Right ventricle myocardium superior (tissue), 1 donor: ENCODE data around the gene COL23A1. TPM values are rescaled to one million over a fixed set of nuclear protein-coding genes. Genes with fewer than 3 reads are reported as not detected.
"Not testable (repeated sequence)": the region's sequence is repeated elsewhere in the genome, so short reads cannot be mapped to it uniquely, and the experiment has no call there.

Source experiments
- ATAC-seq: fragments of 200-7000 bp; cut with Tn5 transposase; one replicate; pipeline ENCODE4 v1.9.1; 2020; ENCODE audit warnings: mild to moderate bottlenecking; ENCODE audit not compliant: poor library complexity
- DNase-seq: peaks from one replicate; pipeline ENCODE4 v3.0.0-alpha.2; 2020
- intact Hi-C: fragments of 100-400 bp; cut with DNase I; formaldehyde crosslinking; loops from one replicate; pipeline ENCODE4 v1.11.2; 2022
- total RNA-seq: library from RNA; stranded (reverse); fragmentation: NEBNext Ultra II Directional; extraction: Animal tissue kit (Norgen Biotek cat#: 25700); gene quantifications from one replicate; pipeline ENCODE4 v1.2.1, GENCODE V29; 2021
- donor health status: DM: no; HTN: yes; CAD: no; lungs with severe emphysema.

The COL23A1 gene
- total RNA-seq, 1 donor from 2014 or later = 18.8 TPM

DNA sequence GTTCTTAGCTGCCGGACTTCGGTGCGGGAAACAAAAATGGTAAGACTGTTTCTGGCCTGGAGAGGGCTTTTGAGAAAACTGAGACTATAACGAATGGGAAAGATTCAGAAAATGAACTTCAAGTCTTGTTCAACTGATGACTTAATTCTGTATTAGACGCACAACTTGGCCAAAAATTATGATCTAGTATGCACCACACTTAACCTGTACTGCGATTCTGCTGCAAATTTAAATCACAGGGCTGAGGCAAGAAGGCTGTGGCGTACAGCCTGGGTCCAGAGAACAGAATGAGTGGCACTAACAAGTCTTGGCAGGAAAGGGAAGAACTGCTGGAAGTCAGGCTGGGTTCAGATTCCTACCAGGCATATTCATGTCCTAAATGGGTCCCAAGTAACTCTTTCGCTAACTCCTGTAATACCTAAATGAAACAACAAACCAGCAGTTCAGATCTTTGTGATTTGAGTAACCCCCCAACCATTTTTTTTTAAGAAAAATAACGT, 781 bp upstream of the COL23A1 start:
- ATAC-seq (peak; percentile 64), DNase-seq (no peak)
- intact Hi-C loops = loop anchor here (2.0 kb wide), 1 partner anchor 310 kb away; no protein-coding TSS in a partner anchor

DNA sequence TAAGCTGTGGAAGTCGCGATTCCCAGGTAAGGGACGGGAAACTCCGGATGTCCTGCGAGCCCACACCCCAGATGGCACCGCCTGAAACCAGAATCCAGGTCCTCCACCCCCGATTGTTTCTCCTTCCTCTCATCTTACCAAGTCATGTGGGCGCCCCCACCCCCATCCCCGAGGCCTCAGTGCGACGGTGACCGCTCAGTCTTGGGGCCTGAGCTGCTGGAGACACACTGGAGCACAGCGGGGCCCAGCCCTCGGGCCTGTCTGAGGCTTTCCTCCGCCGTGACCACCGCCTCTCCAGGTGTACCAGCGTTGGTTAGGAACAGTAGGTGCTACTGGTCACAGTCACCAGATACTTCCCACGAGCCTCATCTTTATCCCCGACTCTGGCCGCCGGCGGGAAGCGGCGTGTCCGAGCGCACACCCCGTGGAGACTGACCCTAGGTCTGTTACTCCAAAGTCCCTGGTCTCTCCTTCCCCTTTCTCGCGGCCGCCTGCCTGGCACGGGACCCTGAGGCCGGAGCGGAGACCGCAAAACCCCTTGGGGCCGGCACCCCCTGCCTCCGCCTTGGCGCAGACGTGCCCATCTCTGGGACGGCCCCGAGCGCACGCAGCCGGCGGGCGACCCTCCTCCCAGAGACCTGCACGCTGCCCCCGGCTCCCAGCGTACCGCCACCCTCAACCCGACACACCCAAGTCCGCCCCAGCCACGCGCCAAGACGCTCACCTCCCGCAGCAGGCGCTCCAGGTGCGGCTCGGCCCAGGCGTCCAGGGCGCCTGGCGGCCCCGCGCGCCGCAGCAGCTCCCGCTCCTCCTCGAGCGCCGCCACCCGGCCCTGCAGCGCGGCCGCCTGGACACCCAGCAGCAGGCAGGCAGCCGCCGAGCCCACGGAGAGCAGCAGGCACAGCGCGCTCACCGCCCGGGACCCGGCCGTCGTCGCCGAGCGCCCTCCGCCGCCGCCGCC, 733 bp downstream of the COL23A1 start:
- intact Hi-C loops = loop anchor here (2.0 kb wide), 1 partner anchor 309 kb away; no protein-coding TSS in a partner anchor
- DNase-seq (peak; percentile 66), ATAC-seq (peak; percentile 46)

DNA sequence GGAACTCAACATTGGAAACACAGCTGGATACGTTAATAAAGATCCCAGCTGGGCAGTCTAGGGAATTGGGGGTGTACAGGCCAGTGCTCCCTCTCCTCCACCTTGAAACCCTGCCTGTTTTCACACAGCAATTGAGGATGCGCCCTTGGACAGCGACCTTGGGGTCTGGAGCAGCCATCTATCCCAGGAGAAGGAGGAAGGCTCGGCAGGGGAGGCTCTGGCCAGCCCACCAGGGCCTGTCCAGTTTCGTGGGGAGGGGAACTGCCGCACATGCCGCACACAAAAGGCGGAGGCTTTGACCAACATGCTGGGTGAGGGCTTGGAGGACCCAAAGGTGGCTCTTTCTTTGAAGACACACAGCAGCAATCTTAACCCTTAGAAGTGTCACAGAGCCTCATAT, 1.4 kb downstream of the COL23A1 start:
- no peak for DNase-seq
- no peak for ATAC-seq
- intact Hi-C loops = no loop called here

DNA sequence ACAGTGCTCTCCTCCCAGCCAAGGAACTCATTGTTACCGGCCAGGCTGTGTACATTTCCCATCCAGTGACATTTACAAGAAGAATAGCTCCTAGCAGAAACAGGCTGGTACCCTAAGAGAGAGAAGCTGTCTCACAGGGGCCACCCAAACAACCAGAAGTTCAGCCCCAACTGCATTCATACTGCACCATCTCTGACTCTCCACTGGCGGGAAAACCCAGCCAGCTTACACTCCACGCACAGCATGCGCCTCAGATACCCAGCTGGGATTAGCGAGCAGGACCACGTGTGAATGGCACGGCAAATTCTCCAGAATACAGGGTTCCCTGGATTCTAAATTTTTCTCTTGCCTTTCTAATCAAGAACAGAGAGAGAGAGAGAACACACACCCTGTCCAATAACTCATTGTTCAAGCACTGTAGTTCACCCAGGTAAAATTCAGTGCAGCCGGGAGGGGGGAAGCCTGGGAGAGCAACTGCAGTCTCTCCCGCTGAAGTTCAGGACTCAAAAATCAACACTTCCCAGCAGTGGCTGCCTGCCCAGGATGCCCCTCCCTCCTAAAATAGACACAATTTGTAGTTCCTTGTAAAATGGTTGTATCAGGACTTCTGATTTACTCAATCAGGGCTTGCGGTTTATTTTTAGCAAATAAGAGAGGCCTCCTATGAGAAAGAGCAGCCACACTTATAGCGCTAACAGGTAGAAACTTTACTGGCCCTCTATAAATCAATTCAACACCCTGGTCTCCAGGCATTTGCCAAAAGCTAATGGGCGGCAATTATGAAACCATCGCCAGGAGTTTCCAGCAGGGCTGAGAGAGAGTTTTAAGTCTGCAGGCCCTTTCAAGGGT, 2.2 kb downstream of the COL23A1 start:
- intact Hi-C loops = no loop called here
- ATAC-seq = no peak
- no peak for DNase-seq

DNA sequence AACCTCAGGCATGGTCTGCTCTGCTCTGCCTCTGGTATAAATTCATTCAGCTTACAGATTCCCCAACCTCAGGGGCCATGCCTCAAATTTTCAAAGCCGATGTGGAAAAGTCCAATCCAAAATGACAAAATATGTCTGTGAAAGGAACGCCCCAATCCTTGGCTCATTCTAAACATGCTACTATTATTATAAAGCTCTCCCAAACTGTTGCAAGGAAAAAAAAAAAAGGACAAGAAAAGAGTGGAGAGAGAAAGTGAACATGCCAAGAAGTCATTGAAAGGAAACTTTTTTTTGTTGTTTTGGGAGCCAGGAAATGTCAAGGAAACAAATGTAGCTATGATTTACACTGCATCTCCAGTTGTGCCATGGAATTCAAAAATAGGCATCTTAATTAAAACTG, 3.8 kb downstream of the COL23A1 start:
- DNase-seq = no peak
- ATAC-seq = no peak
- intact Hi-C loops = no loop called here

DNA sequence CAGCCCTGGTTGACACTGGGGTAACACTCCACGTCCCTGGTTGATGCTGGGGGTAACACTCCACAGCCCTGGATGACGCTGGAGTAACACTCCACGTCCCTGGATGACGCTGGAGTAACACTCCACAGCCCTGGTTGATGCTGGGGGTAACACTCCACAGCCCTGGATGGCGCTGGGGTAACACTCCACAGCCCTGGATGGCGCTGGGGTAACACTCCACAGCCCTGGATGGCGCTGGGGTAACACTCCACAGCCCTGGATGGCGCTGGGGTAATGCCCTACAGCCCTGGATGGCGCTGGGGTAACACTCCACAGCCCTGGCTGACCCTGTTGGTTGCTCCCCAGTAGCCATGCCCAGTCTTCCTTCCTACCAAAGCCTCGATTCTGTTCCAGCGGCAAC, 4.8 kb downstream of the COL23A1 start:
- ATAC-seq (peak; percentile 73), DNase-seq (peak; percentile 70)
- intact Hi-C loops = not testable (repeated sequence)

DNA sequence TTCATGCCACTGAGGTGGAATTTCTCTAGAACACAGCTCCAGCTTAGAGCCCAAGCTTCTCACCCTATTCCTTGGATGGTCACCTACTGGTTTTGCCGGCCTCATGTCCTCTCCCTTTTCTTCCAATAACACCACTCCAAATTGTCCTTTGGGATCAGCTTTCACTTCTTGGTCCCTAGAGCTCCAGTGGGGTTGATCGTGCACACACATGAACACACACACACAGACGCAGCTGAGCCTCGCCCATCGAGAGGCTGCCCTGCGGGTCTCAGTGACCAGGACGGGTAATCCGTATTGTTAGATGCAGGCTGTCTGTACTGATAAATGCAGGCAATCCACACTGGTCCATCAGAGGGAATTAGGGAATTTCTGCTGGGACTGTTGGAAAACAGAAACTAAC, 6.9 kb downstream of the COL23A1 start:
- DNase-seq (no peak), ATAC-seq (no peak)
- intact Hi-C loops = no loop called here

DNA sequence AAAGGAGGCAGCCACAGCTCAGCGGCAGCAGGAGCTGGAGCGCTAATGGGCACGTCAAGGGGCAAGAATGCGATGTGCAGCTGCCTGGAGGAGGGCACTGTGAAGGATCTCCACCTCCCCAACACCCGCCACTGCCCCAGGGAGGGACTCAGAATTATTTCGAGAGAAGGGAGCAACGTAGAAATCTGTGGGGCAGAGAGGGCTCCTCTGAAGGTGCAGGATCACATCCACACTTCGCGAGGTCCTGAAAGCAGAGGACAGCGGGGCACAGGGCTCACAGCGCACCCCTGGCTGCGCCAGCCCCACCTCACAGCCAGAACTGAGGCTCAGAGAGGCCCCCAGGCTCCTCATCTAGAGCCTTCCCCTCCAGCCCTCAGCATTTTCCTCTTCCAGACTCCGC, 7.9 kb downstream of the COL23A1 start:
- intact Hi-C loops = no loop called here

DNA sequence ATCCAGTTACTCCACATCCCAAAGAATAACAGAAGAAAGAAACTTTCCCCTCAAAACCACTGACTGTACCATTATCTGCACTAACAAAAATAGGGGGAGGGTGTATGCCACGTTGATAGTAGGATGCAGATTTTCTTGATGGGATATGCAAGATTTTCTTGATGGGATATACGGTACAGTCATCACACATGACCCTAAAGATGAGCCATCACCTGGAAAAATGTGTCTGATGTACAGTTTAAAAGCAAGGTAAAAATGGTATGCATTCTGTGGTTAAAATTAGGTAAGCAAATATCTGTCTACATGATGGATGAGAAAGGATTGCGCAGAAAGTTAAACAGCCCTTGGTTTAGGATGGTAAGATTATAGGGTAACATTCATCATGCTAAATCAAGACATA, 8.6 kb downstream of the COL23A1 start:
- DNase-seq = no peak
- intact Hi-C loops = no loop called here
- ATAC-seq = no peak

More for the DNA sequence above, 7.9 kb downstream of the COL23A1 start:
- DNase-seq (no peak), ATAC-seq (no peak)

DNA sequence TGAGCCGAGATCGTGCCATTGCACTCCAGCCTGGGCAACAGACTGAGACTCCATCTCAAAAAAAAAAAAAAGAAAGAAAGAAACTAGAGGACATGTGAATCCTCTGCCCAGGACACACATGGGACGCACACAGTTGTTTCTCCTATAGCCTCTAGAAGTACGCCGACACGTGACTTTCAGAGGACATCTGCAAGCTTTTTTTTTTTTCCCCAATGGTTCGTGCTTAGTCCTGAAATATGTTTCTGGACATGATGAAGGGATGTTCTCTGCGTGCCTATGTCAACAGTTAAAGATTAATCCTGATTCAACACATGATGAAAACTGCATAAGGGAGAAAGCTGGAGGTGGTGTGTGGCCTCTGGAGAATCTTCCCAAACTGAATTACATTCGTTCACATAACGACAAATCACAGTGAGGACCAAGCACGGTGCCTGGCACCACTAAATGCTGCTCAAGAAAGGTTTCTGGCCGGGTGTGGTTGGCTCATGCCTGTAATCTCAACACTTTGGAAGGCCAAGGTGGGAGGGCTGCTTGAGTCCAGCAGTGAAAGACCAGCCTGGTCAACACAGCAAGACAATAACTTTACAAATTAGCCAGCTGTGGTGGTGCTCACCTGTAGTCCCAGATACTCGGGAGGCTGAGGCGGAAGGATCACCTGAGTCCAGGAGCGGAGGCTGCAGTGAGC, 9.8 kb downstream of the COL23A1 start:
- no peak for DNase-seq
- no peak for ATAC-seq
- intact Hi-C loops = no loop called here

DNA sequence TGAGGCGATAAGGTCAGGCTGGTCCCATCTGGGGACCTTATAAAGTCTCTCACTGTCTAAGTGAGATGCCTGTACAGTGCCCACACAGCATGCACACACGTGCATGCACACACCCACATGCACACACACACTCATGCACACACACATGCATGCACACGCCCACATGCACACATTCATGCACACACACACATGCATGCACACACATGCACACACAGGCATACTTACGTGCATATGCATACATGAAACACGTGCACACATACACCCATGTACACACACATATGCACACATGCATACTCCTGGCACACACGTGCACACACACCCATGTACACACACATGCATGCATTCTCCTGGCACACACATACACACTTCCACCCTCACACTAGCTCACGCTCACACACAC, 12.2 kb downstream of the COL23A1 start:
- DNase-seq (no peak), ATAC-seq (no peak)
- intact Hi-C loops = no loop called here

DNA sequence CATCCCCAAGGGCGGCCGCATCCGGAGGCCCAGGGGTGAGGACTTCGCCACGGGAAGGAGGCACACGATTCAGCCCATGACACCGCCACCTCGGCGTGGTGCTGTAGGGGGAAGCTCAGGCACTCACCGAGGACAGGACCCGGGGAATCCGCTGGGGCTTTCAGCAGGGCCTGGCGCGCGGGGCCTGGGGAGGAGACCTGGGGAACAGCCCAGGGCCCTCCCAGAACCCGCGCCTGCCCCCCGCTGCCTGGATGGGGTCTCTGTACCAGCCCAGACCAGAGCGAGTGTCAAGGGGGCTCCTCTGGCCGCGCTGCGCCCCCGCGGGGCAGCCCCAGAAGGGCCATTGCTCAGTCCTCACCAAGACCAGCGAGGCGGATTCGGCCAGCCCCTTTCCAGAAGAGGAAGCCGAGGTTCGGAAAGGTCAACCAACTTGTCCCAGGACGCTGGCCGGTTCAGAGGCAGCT, 12.8 kb downstream of the COL23A1 start:
- DNase-seq (no peak), ATAC-seq (no peak)
- intact Hi-C loops = no loop called here

DNA sequence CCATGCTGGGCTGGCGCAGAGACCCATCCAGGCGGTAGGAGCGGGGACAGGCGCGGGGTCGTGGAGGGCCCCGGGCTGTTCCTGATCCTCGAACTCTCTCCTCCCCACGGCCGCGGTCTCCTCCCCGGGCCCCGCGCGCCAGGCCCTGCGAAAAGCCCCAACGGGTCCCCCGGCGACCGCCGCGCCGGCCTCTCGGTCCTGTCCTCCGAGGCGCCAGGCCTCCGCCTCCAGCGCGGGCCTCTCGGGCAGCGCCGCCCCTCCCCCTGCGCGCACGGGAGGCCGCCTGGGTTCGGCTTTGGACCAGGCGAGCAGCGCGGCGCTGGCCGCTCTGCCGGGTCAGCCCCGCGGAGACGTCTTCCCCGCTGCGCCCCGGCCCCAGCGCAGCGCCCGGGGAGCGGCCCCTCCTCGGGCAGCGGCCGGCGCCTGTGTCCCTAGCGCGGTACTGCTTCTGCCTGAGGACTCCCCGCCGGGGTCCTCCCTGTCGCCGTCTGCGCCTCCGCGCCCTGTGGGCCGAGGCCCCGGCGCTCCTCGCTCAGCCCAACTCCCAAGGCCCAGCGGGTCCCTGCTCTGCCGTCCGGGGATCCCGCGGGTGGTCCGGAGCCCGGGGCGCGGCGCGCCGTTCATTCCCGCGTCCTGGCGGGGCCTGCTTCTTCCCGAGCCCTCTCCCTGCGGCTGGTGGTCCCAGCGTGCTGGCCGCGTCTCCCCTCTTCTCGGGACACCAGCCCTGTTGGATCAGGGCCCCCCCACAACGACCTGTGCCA, 13.4 kb downstream of the COL23A1 start:
- no peak for DNase-seq
- intact Hi-C loops = no loop called here
- ATAC-seq = peak; percentile 55

DNA sequence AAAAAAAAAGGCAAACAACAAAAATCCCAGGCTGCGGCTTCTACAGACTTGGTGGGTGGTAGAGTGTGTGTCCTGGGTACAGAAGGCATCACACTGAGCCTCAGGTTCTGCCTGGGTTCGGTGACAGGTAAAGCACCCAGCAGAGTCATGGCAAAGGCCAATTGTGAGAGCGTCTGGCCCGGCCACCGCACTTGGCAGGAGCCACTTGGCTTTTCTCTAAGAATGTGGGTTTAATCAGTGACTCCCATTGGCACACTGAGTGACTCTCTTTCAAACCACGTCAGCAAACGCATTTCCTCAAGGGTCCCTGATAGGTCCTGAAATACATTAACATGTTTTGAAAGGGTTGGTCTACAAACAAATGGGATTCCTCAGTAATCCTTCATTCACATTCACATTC, 17.0 kb downstream of the COL23A1 start:
- ATAC-seq (peak; percentile 89), DNase-seq (peak; percentile 75)
- intact Hi-C loops = no loop called here

DNA sequence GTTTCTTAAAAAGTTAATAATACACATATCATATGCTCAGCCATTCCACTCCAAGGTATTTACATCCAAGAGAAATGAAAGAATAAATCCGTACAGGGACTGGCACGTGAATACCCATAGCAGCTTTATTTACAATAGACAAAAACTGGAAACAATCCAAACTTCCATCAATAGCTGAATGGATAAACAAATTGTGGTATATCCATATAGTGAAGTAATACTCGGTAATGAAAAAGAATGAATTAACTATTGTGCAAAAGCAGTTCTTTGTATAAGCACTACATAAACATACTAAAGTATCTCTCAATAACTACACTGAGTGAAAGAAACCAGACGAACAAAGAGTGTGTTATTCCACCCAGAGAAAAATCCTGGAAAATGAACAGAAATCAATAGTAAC, 17.6 kb downstream of the COL23A1 start:
- ATAC-seq = no peak
- no peak for DNase-seq
- intact Hi-C loops = no loop called here

DNA sequence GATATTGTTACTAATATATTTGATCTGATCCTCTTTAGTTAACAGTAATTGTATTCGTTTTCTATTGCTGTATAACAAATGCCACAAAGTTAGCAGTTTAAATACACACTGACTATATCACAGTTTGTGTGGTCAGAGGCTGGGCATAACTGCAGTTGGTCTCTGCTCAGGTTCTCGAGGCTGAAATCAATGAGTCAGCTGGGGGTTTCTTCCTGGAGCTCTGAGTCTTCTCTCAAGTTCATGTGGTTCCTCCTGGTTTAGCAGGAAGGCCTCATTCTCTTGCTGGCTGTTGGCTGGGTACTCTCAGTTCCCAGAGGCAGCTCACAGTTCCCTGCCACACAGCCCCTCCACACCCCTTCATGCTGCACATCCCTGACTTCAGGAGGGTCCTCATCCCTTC, 20.7 kb downstream of the COL23A1 start:
- intact Hi-C loops = no loop called here
- ATAC-seq = no peak

DNA sequence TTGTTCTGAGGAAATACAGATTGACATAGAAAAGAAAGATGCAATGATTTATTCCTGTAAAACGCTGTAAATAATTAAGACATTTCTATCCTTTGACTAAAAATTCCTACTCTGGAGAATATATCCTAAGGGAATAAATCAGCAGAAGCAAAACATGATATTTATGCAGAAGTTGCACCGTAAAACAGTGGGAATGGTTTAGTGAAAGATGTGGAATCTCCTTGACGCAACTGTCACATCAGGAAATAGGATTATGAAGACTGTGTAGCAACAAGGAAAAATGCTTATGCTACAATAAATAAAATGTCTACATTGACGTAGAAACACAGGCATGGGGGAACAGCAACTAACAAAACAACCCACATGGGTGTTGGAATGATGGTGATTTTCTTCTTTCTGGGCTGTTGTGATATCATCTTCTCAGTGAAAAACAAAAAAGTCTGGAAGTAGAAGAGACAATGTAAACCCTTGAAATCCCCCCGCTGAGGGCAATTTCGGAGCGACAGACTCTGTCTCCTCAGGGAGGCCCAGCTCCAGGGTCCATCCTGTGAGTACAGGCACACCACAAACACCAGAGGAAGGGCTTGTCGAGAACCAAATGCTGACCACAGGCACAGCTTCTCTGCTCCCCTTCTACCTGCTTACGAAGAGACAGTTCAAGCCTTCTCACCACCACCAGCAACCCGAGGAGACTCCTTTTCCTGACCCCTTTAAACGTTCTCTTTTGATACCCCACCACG, 25.2 kb downstream of the COL23A1 start:
- intact Hi-C loops = no loop called here
- no peak for ATAC-seq

More for the DNA sequence above, 20.7 kb downstream of the COL23A1 start:
- DNase-seq = no peak

More for the DNA sequence above, 25.2 kb downstream of the COL23A1 start:
- DNase-seq = no peak
